ENCODE results near the gene JCAD. TPM values are rescaled to one million over a fixed set of nuclear protein-coding genes. Genes with fewer than 3 reads are reported as not detected.
"Not testable (repeated sequence)": the region's sequence is repeated elsewhere in the genome, so short reads cannot be mapped to it uniquely, and the experiment has no call there.

Gene JCAD
- total RNA-seq, 1 donor from 2014 or later: 3.3 TPM

GRCh38 chr10:30029164-30029871, 30.1 kb downstream of the JCAD start:
- no peak overlapping the region for H3K4me3 ChIP-seq (ENCODE audit: low read depth, low read length)
- no peak for DNase-seq (ENCODE audit: low read depth)
- no peak for TF ChIP-seq CTCF (conservative IDR thresholded peaks at IDR 0.05; ENCODE audit: low read depth, low read length)

- no peak for DNase-seq (ENCODE audit: low read depth)
- H3K4me3 ChIP-seq (ENCODE audit: low read depth, low read length): no peak overlapping the region
- TF ChIP-seq CTCF (conservative IDR thresholded peaks at IDR 0.05; ENCODE audit: low read depth, low read length): no peak
Measured at GRCh38 chr10:30028738-30029030, 30.7 kb downstream of the JCAD start.

GRCh38 chr10:30028006-30028737, 31.2 kb downstream of the JCAD start:
- H3K4me3 ChIP-seq (ENCODE audit: low read depth, low read length): no peak overlapping the region
- DNase-seq (ENCODE audit: low read depth): no peak
- TF ChIP-seq CTCF (conservative IDR thresholded peaks at IDR 0.05; ENCODE audit: low read depth, low read length): no peak

- peak; percentile 43 for TF ChIP-seq CTCF (conservative IDR thresholded peaks at IDR 0.05; ENCODE audit: low read depth, low read length)
- DNase-seq (ENCODE audit: low read depth): peak; percentile 9
- peak overlapping the region; percentile 20 for H3K4me3 ChIP-seq (ENCODE audit: low read depth, low read length)
Measured at GRCh38 chr10:30027057-30028005, 32.1 kb downstream of the JCAD start.

- no peak overlapping the region for H3K4me3 ChIP-seq (ENCODE audit: low read depth, low read length)
- TF ChIP-seq CTCF (conservative IDR thresholded peaks at IDR 0.05; ENCODE audit: low read depth, low read length): no peak
- no peak for DNase-seq (ENCODE audit: low read depth)
Measured at GRCh38 chr10:30026578-30026977, 32.8 kb downstream of the JCAD start.

- TF ChIP-seq CTCF (conservative IDR thresholded peaks at IDR 0.05; ENCODE audit: low read depth, low read length): no peak
- DNase-seq (ENCODE audit: low read depth): no peak
Measured at GRCh38 chr10:30026080-30026479, 33.3 kb downstream of the JCAD start.

GRCh38 chr10:30025428-30025827, 34.0 kb downstream of the JCAD start:
- DNase-seq (ENCODE audit: low read depth); H3K4me3 ChIP-seq (ENCODE audit: low read depth, low read length): not testable (repeated sequence)

More at GRCh38 chr10:30026080-30026479, 33.3 kb downstream of the JCAD start:
- H3K4me3 ChIP-seq (ENCODE audit: low read depth, low read length): no peak overlapping the region
